ENCODE measurements around the gene SLC29A2.

SLC29A2 gene

GRCh38 chr11:66316849-66317251 lies 54.7 kb downstream of the SLC29A2 start, which contains the start of gene CD248:
Gene CD248 (minus strand): TSS chr11:66317044. CDS start chr11:66317027, 17 bp downstream.
- H3K4me3 ChIP-seq (ENCODE audit: low read depth, low read length) = no peak within 1 kb of the TSS
- TF ChIP-seq CTCF (IDR thresholded peaks at IDR 0.05; ENCODE audit: insufficient read depth, low read depth, low read length, missing control alignments) = no peak
- DNase-seq (ENCODE audit: low read depth) = no peak

GRCh38 chr11:66315921-66316811 lies 55.4 kb downstream of the SLC29A2 start:
- DNase-seq (ENCODE audit: low read depth) = no peak
- no peak for TF ChIP-seq CTCF (IDR thresholded peaks at IDR 0.05; ENCODE audit: insufficient read depth, low read depth, low read length, missing control alignments)
- H3K4me3 ChIP-seq (ENCODE audit: low read depth, low read length) = no peak overlapping the region

- no peak for DNase-seq (ENCODE audit: low read depth)
- H3K4me3 ChIP-seq (ENCODE audit: low read depth, low read length) = no peak overlapping the region
- TF ChIP-seq CTCF (IDR thresholded peaks at IDR 0.05; ENCODE audit: insufficient read depth, low read depth, low read length, missing control alignments) = no peak
Measured at GRCh38 chr11:66315498-66315885, 56.1 kb downstream of the SLC29A2 start.

GRCh38 chr11:66314561-66315497 lies 56.7 kb downstream of the SLC29A2 start:
- TF ChIP-seq CTCF (IDR thresholded peaks at IDR 0.05; ENCODE audit: insufficient read depth, low read depth, low read length, missing control alignments) = no peak

GRCh38 chr11:66314186-66314501 lies 57.4 kb downstream of the SLC29A2 start:
- no peak for TF ChIP-seq CTCF (IDR thresholded peaks at IDR 0.05; ENCODE audit: insufficient read depth, low read depth, low read length, missing control alignments)
- H3K4me3 ChIP-seq (ENCODE audit: low read depth, low read length) = no peak overlapping the region
- no peak for DNase-seq (ENCODE audit: low read depth)

More at GRCh38 chr11:66314561-66315497, 56.7 kb downstream of the SLC29A2 start:
- DNase-seq (ENCODE audit: low read depth) = no peak
- H3K4me3 ChIP-seq (ENCODE audit: low read depth, low read length) = no peak overlapping the region

- peak overlapping the region; percentile 13 for H3K4me3 ChIP-seq (ENCODE audit: low read depth, low read length)
- DNase-seq (ENCODE audit: low read depth) = no peak
- TF ChIP-seq CTCF (IDR thresholded peaks at IDR 0.05; ENCODE audit: insufficient read depth, low read depth, low read length, missing control alignments) = no peak
Measured at GRCh38 chr11:66313321-66314185, 58.0 kb downstream of the SLC29A2 start.
